ENCODE results near the gene YPEL4.

- TF ChIP-seq, protein P1, sequence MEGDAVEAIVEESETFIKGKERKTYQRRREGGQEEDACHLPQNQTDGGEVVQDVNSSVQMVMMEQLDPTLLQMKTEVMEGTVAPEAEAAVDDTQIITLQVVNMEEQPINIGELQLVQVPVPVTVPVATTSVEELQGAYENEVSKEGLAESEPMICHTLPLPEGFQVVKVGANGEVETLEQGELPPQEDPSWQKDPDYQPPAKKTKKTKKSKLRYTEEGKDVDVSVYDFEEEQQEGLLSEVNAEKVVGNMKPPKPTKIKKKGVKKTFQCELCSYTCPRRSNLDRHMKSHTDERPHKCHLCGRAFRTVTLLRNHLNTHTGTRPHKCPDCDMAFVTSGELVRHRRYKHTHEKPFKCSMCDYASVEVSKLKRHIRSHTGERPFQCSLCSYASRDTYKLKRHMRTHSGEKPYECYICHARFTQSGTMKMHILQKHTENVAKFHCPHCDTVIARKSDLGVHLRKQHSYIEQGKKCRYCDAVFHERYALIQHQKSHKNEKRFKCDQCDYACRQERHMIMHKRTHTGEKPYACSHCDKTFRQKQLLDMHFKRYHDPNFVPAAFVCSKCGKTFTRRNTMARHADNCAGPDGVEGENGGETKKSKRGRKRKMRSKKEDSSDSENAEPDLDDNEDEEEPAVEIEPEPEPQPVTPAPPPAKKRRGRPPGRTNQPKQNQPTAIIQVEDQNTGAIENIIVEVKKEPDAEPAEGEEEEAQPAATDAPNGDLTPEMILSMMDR (IDR thresholded peaks at IDR 0.05) = no peak
- TF ChIP-seq POLR2A (IDR thresholded peaks at IDR 0.05) = no peak
Observed at GRCh38 chr11:57633394-57634070, 16.2 kb downstream of the YPEL4 start.
